Non-pigmented ciliary epithelial cell (primary cell): Measurements from ENCODE around the gene MEGF8.

Experiments
- DNase-seq: peaks from one replicate; pipeline ENCODE4 v3.0.0-alpha.2; 2010; ENCODE audit warnings: low read depth

MEGF8 gene

GRCh38 chr19:42325308-42325895 lies at the start of gene MEGF8:
TSS of gene MEGF8 (plus strand) at chr19:42325635. CDS start at chr19:42326244, 609 bp downstream.
- peak; percentile 98 for DNase-seq

GRCh38 chr19:42276284-42276683 lies 49.2 kb upstream of the MEGF8 start:
- no peak for DNase-seq

GRCh38 chr19:42276821-42277220 lies 48.6 kb upstream of the MEGF8 start:
- DNase-seq, result no peak

GRCh38 chr19:42277821-42278451 lies 47.5 kb upstream of the MEGF8 start:
- DNase-seq, result no peak

DNA sequence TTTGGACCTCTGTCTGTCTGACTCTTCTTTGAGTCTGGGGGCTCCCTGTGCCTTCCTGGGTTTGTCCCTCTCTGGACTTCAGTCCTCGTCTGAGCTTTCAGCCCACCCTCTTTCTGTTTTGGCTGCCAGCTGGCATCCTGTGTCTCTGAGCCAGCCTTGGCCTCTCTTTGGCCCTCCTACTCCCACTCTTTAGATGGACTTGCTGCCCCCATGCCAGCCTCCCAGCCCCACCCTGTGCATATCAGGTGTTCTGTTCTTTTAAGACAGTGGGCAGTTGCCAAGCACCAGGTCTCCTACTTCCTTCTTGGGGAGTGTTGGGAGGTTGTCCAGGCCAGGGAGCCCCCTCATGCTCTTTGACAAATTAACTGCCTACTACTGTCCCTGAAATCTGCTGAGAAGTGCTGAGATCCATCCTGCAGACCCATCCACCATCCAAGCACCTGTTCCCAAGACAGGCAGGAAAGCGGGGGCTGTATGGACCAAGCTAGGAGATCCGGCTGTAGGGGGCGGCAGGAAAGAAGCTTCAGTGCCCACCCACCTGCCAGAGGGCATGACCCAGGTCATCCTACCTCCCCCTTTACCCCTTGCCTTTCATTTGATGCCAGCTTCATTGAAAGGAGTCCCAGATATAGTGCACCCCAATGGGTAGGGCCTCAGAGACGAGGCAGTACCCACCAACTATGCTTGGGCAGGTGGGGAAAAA lies 46.8 kb upstream of the MEGF8 start:
- DNase-seq, result no peak

- DNase-seq, result no peak
Observed at GRCh38 chr19:42279155-42279901, 46.1 kb upstream of the MEGF8 start.

- DNase-seq, result no peak
Observed at GRCh38 chr19:42279902-42280814, 45.3 kb upstream of the MEGF8 start.

GRCh38 chr19:42280815-42281145 lies 44.7 kb upstream of the MEGF8 start:
- DNase-seq, result no peak

- DNase-seq, result no peak
Observed at GRCh38 chr19:42281146-42281826, 44.1 kb upstream of the MEGF8 start.

- no peak for DNase-seq
Observed at GRCh38 chr19:42281827-42282762, 43.3 kb upstream of the MEGF8 start.

DNA sequence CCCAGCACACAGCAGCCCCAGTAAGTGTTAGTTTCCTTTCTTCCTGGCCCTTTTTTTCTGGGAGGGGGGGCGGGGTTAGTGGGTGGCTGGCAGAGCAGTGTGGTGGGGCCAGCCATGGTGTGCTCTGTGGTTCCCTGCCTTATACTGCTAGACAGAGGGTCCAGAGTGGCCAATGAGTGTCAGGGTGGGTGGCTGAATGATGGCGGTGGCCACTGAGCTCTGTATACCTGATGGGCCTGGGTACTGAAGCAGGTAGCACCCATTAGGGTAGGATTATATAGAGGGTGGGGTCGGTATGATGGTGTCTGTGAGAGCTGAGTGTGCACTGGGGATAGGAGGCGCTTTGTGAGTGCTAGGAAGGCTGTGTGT lies 42.6 kb upstream of the MEGF8 start:
- DNase-seq, result no peak

DNA sequence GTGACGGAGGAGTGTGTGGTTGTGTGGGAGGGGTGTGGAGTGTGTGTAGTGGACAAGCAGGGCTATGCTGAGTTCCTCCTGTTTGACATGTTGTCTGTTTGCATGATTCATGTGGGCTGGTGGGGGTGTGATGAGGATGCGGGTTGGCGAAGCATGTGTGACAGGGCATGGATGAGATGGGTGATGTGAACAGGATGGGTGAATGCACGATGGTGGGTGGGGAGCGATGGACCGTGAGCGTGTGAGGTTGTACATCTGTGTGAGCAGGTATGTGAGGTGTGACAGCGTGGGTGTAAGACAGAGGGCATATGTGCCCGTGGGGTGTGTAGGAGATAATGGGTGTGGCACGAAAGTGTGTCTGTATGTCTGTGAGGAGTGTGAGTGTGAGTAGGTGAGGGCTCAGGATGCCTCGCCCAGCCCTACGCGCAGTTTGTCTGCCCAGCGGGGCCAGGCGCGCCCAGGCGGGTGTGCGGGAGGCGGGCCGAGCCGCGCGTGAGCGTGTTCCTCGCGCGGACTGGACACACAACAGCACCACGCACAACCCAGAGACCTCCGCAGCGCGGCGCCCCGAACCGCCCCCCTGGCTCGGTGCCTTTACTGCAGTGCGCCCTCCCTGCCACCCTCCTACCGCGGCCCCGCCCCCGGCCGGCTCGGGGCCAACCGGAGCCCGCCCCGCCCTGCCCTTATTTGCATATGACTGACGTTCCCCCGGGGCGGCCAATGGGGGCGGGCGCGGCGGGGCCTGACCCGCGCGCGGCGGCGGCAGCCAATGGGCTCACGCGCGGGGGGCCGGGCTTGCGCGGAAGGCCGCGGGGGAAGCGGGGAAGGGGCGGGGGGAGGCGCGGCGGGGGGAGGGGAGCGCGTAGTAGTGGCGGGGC lies 42.0 kb upstream of the MEGF8 start:
- DNase-seq, result no peak

DNA sequence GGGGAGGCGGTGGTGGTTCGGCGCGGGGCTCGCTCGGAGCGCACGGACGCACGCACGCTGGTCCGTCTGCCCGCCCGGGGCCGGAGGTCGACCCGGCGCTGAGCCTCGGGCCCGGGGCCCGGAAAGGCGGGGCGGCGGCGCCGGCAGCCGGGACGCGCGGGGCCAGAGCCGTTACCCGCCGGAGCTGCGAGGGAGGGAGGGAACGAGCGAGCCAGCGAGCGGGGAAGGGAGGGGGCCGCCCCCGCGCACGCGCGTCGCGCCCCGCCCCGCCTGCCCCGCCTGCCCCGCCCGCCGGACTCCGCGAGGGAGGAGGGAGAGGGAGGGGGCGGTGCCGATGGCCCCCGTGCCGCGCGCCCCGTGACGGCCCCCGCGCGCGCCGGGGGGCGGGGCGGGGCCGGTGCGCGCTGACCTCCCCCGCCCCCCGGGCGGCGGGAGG lies 41.4 kb upstream of the MEGF8 start:
- no peak for DNase-seq

- DNase-seq, result no peak
Observed at GRCh38 chr19:42284591-42285341, 40.7 kb upstream of the MEGF8 start.

GRCh38 chr19:42285541-42285941 lies 39.9 kb upstream of the MEGF8 start:
- no peak for DNase-seq

- DNase-seq, result no peak
Observed at GRCh38 chr19:42285988-42286348, 39.5 kb upstream of the MEGF8 start.

GRCh38 chr19:42286349-42287016 lies 39.0 kb upstream of the MEGF8 start:
- DNase-seq, result no peak
